GM18909 (cell line): ENCODE data around the gene EGLN3.
"Not testable (repeated sequence)": the region's sequence is repeated elsewhere in the genome, so short reads cannot be mapped to it uniquely, and the experiment has no call there.

Source experiments
- ATAC-seq: cut with Tn5 transposase; IDR thresholded peaks from one replicate; pipeline ENCODE4 v1.9.1; 2021; ENCODE audit warnings: mild to moderate bottlenecking; ENCODE audit not compliant: unreplicated experiment, poor library complexity

EGLN3 gene

GRCh38 chr14:33963892-33964291 lies 13.0 kb upstream of the EGLN3 start:
- no peak for ATAC-seq

GRCh38 chr14:33962466-33962865 lies 11.6 kb upstream of the EGLN3 start:
- ATAC-seq = not testable (repeated sequence)

GRCh38 chr14:33962016-33962415 lies 11.1 kb upstream of the EGLN3 start:
- no peak for ATAC-seq

- ATAC-seq = no peak
Measured at GRCh38 chr14:33959692-33960151, 8.8 kb upstream of the EGLN3 start.

- no peak for ATAC-seq
Measured at GRCh38 chr14:33958605-33959226, 7.8 kb upstream of the EGLN3 start.

- ATAC-seq = no peak
Measured at GRCh38 chr14:33957993-33958392, 7.1 kb upstream of the EGLN3 start.

GRCh38 chr14:33957299-33957698 lies 6.4 kb upstream of the EGLN3 start:
- ATAC-seq = no peak

- no peak for ATAC-seq
Measured at GRCh38 chr14:33956640-33957039, 5.8 kb upstream of the EGLN3 start.

GRCh38 chr14:33954016-33954598 lies 3.2 kb upstream of the EGLN3 start:
- ATAC-seq = no peak

GRCh38 chr14:33952541-33952940 lies 1.7 kb upstream of the EGLN3 start:
- ATAC-seq = no peak

GRCh38 chr14:33951183-33951840 lies 438 bp upstream of the EGLN3 start:
- ATAC-seq = no peak

- peak; percentile 2 for ATAC-seq
Measured at GRCh38 chr14:33949411-33949893, 1.4 kb downstream of the EGLN3 start.

- ATAC-seq = no peak
Measured at GRCh38 chr14:33948869-33949408, 1.9 kb downstream of the EGLN3 start.

- no peak for ATAC-seq
Measured at GRCh38 chr14:33948145-33948868, 2.6 kb downstream of the EGLN3 start.

- ATAC-seq = no peak
Measured at GRCh38 chr14:33946679-33947476, 4.0 kb downstream of the EGLN3 start.

GRCh38 chr14:33945210-33946088 lies 5.4 kb downstream of the EGLN3 start:
- ATAC-seq = no peak

GRCh38 chr14:33943096-33943883 lies 7.6 kb downstream of the EGLN3 start:
- ATAC-seq = no peak

GRCh38 chr14:33941718-33942117 lies 9.2 kb downstream of the EGLN3 start:
- no peak for ATAC-seq
